MM.1S (cell line): Measurements from ENCODE around the gene RNF222.

Experiments used
- DNase-seq: peaks from one replicate; pipeline ENCODE4 v3.0.0-alpha.2; 2015
- H2AFZ ChIP-seq: fragments of 300-600 bp; sonication (generic); 2 replicates; pipeline ENCODE4 v1.6.0; 2016; ENCODE audit warnings: antibody characterized with exemption, low read length
- H3F3A ChIP-seq: fragments of 300-600 bp; sonication (generic); 2 replicates; pipeline ENCODE4 v1.6.1; 2016; ENCODE audit warnings: mild to moderate bottlenecking, antibody characterized with exemption, low read length, moderate library complexity, mixed read lengths; ENCODE audit not compliant: insufficient read depth
- H3K27ac ChIP-seq: fragments of 300-600 bp; sonication (generic); 2 replicates; pipeline ENCODE4 v1.5.1; 2016; ENCODE audit warnings: mild to moderate bottlenecking, low read length
- H3K27me3 ChIP-seq: fragments of 300-600 bp; sonication (generic); replicated peaks from 2 replicates; pipeline ENCODE4 v1.6.0; 2016; ENCODE audit warnings: low read length; ENCODE audit not compliant: insufficient read depth
- H3K36me3 ChIP-seq: fragments of 300-600 bp; sonication (generic); replicated peaks from 2 replicates; pipeline ENCODE4 v1.6.1; 2016; ENCODE audit warnings: mild to moderate bottlenecking, low read length, mixed read lengths; ENCODE audit not compliant: insufficient read depth
- H3K4me1 ChIP-seq: fragments of 300-600 bp; sonication (generic); 2 replicates; pipeline ENCODE4 v1.6.1; 2016; ENCODE audit warnings: low read length, mixed read lengths
- H3K4me2 ChIP-seq: fragments of 300-600 bp; sonication (generic); 2 replicates; pipeline ENCODE4 v1.6.0; 2016; ENCODE audit warnings: low read depth, low read length
- H3K4me3 ChIP-seq: fragments of 300-600 bp; sonication (generic); 2 replicates; pipeline ENCODE4 v1.5.1; 2016; ENCODE audit warnings: low read length, mixed read lengths
- H3K79me2 ChIP-seq: fragments of 300-600 bp; sonication (generic); 2 replicates; pipeline ENCODE4 v1.6.1; 2016; ENCODE audit warnings: mixed run types, low read length, mixed read lengths
- H3K9ac ChIP-seq: fragments of 300-600 bp; sonication (generic); 2 replicates; pipeline ENCODE4 v1.6.1; 2016; ENCODE audit warnings: low read length, mixed read lengths
- H3K9me2 ChIP-seq: fragments of 300-600 bp; sonication (generic); replicated peaks from 2 replicates; pipeline ENCODE4 v1.6.1; 2016; ENCODE audit warnings: mild to moderate bottlenecking, low read length, mixed read lengths; ENCODE audit not compliant: insufficient read depth
- H3K9me3 ChIP-seq: fragments of 300-600 bp; sonication (generic); replicated peaks from 2 replicates; pipeline ENCODE4 v1.6.1; 2016; ENCODE audit warnings: mild to moderate bottlenecking, low read length, mixed read lengths; ENCODE audit not compliant: insufficient read depth
- H4K20me1 ChIP-seq: fragments of 300-600 bp; sonication (generic); 2 replicates; pipeline ENCODE4 v1.6.1; 2016; ENCODE audit warnings: mild to moderate bottlenecking, low read length, moderate library complexity, mixed read lengths; ENCODE audit not compliant: insufficient read depth
- EZH2 ChIP-seq: fragments of 300-600 bp; sonication (generic); optimal IDR thresholded peaks from 2 replicates; pipeline ENCODE3; 2017; ENCODE audit warnings: low read depth, mild to moderate bottlenecking, antibody characterized with exemption, low read length, mixed read lengths
- EZH2phosphoT487 ChIP-seq: fragments of 300-600 bp; sonication (generic); IDR thresholded peaks from 2 replicates; pipeline ENCODE4 v1.6.1; 2018; ENCODE audit warnings: antibody characterized with exemption, low read length
- TF ChIP-seq, protein P1 (sequence below): fragments of 300-600 bp; sonication (generic); IDR thresholded peaks from 2 replicates; pipeline ENCODE4 v1.5.1; 2016; ENCODE audit warnings: antibody characterized with exemption, low read length, mixed read lengths

The RNF222 gene

DNA sequence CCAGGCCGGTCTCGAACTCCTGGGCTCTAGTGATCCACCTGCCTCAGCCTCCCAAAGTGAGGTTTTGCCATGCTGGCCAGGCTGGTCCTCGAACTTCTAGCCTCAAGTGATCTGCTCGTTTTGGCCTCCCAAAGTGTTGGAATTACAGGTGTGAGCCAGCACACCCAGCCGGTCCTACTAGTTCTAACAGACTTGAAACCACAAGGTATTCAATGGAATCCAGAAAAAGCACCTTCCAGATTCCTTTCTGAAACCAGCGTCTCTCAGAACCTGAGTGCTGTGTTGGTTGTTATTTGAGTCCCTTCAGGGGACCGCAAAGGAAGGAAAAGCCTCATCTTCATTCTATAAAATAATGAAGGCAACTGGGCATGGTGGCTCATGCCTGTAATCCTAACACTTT, 25.2 kb downstream of the RNF222 start:
- Histone ChIP-seq H4K20me1 (peaks cover 4% of the 10 kb centered on the region; the same call in 1 of the 2 replicates), H3K4me1 (peaks cover 23% of the 10 kb centered on the region), H3K27ac (peak overlapping the region; percentile 60; the same call in 1 of the 2 replicates), H3K9me2 (no peaks in the 10 kb centered on the region), H3F3A (peaks cover 22% of the 10 kb centered on the region), H3K79me2 (peaks cover 6% of the 10 kb centered on the region; the same call in 1 of the 2 replicates), H3K4me2 (peak overlapping the region; percentile 46; the same call in 1 of the 2 replicates), H3K27me3 (no peaks in the 10 kb centered on the region), H3K36me3 (0 out of 2 replicates have a peak, but pooled peaks cover 5% of the 10 kb centered on the region), H3K9ac (no peak overlapping the region), H3K9me3 (no peaks in the 10 kb centered on the region), H2AFZ (no peak overlapping the region), H3K4me3 (no peak overlapping the region)
- peak; percentile 87 for DNase-seq
- TF ChIP-seq EZH2phosphoT487 (no peak), EZH2 (no peak)
- TF ChIP-seq, protein P1, sequence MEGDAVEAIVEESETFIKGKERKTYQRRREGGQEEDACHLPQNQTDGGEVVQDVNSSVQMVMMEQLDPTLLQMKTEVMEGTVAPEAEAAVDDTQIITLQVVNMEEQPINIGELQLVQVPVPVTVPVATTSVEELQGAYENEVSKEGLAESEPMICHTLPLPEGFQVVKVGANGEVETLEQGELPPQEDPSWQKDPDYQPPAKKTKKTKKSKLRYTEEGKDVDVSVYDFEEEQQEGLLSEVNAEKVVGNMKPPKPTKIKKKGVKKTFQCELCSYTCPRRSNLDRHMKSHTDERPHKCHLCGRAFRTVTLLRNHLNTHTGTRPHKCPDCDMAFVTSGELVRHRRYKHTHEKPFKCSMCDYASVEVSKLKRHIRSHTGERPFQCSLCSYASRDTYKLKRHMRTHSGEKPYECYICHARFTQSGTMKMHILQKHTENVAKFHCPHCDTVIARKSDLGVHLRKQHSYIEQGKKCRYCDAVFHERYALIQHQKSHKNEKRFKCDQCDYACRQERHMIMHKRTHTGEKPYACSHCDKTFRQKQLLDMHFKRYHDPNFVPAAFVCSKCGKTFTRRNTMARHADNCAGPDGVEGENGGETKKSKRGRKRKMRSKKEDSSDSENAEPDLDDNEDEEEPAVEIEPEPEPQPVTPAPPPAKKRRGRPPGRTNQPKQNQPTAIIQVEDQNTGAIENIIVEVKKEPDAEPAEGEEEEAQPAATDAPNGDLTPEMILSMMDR: no peak

DNA sequence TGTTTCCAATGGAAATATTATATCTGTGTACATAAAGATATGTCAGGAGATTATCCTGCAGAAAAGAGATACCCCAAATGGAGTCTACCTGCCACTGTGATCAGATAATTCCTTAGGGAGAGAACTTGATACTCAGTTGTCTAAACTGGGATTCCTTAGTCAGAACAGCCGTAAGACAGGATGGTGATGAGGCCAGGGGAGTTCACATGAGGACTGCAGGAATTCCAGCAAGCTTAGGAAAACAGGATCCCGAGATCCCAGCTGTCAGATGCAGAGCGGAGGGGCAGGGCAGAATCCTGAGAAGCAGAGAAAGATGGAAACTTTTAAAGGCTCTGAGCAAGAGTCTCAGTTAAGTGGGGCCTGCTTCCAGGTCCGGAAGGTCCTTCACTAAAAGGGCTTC, 25.8 kb downstream of the RNF222 start:
- Histone ChIP-seq H3K79me2 (peaks cover 6% of the 10 kb centered on the region; the same call in 1 of the 2 replicates), H3K9ac (no peak overlapping the region), H3K4me2 (no peak overlapping the region), H3K9me3 (no peaks in the 10 kb centered on the region), H3K27me3 (no peaks in the 10 kb centered on the region), H3K4me1 (peaks cover 16% of the 10 kb centered on the region), H3K36me3 (0 out of 2 replicates have a peak, but pooled peaks cover 3% of the 10 kb centered on the region), H3K9me2 (no peaks in the 10 kb centered on the region), H2AFZ (no peak overlapping the region), H3K27ac (no peak overlapping the region; the same call in 1 of the 2 replicates), H4K20me1 (no peaks in the 10 kb centered on the region), H3K4me3 (no peak overlapping the region), H3F3A (peaks cover 16% of the 10 kb centered on the region)
- no peak for TF ChIP-seq EZH2phosphoT487
- no peak for TF ChIP-seq EZH2
- TF ChIP-seq, protein P1: no peak
- DNase-seq: no peak

DNA sequence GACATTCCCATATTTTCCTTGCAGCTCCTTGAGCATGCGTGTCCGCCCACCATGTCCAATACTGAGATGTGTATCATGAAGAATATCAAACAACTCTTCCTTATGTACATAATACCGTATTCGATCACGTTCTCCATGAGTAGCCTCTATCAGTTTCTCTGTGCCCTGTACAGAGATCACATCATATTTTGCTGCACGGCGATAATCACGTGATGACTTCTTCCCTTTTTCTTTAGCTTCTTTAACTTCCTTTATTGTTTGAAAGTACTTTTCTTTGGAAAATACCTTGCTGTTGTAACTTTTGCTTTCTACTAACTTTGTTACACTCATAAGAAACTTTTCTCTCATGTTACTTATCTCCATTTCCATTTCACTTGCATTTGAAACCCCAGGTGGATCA, 27.7 kb downstream of the RNF222 start:
- Histone ChIP-seq H3K79me2 (no peaks in the 10 kb centered on the region), H3K27me3 (no peaks in the 10 kb centered on the region), H3K9me3 (no peaks in the 10 kb centered on the region), H3K9ac (no peak overlapping the region), H4K20me1 (no peaks in the 10 kb centered on the region), H2AFZ (no peak overlapping the region), H3K4me2 (no peak overlapping the region), H3K9me2 (no peaks in the 10 kb centered on the region), H3F3A (peaks cover 14% of the 10 kb centered on the region), H3K27ac (no peak overlapping the region), H3K4me1 (peaks cover 15% of the 10 kb centered on the region), H3K4me3 (no peak overlapping the region), H3K36me3 (0 out of 2 replicates have a peak, but pooled peaks cover 3% of the 10 kb centered on the region)
- DNase-seq: no peak
- TF ChIP-seq, protein P1: no peak
- no peak for TF ChIP-seq EZH2
- no peak for TF ChIP-seq EZH2phosphoT487
